ENCODE data around the gene SAMD8.
"Not testable (repeated sequence)": the region's sequence is repeated elsewhere in the genome, so short reads cannot be mapped to it uniquely, and the experiment has no call there.

SAMD8 gene

GRCh38 chr10:75197066-75197465 lies 85.6 kb downstream of the SAMD8 start:
- DNase-seq = no peak

GRCh38 chr10:75197906-75198305 lies 86.5 kb downstream of the SAMD8 start:
- DNase-seq = no peak

- not testable (repeated sequence) for DNase-seq
These were observed 88.5 kb downstream of the SAMD8 start for GRCh38 chr10:75199949-75200348.

GRCh38 chr10:75201793-75202307 lies 90.4 kb downstream of the SAMD8 start:
- DNase-seq = no peak

- no peak for DNase-seq
These were observed 91.0 kb downstream of the SAMD8 start for GRCh38 chr10:75202321-75203045.

- DNase-seq = not testable (repeated sequence)
These were observed 91.7 kb downstream of the SAMD8 start for GRCh38 chr10:75203046-75203620.

GRCh38 chr10:75203724-75204123 lies 92.3 kb downstream of the SAMD8 start:
- no peak for DNase-seq

GRCh38 chr10:75205908-75206307 lies 94.5 kb downstream of the SAMD8 start:
- DNase-seq = no peak

- DNase-seq = not testable (repeated sequence)
These were observed 95.2 kb downstream of the SAMD8 start for GRCh38 chr10:75206638-75207037.

GRCh38 chr10:75207079-75207856 lies 95.8 kb downstream of the SAMD8 start:
- no peak for DNase-seq

- no peak for DNase-seq
These were observed 96.3 kb downstream of the SAMD8 start for GRCh38 chr10:75207857-75208144.

GRCh38 chr10:75208181-75208580 lies 96.7 kb downstream of the SAMD8 start:
- no peak for DNase-seq

GRCh38 chr10:75209086-75209920 lies 97.8 kb downstream of the SAMD8 start:
- no peak for DNase-seq

GRCh38 chr10:75209921-75210281 lies 98.4 kb downstream of the SAMD8 start:
- DNase-seq = peak; percentile 56

- peak; percentile 65 for DNase-seq
These were observed 99.0 kb downstream of the SAMD8 start, which contains the start of gene VDAC2 for GRCh38 chr10:75210282-75211006. VDAC2 (plus strand) TSS chr10:75210796; CDS start chr10:75211159, 363 bp downstream.

- DNase-seq = no peak
These were observed 99.7 kb downstream of the SAMD8 start for GRCh38 chr10:75211007-75211691.

GRCh38 chr10:75212343-75212742 lies 100.9 kb downstream of the SAMD8 start:
- DNase-seq = no peak

GRCh38 chr10:75220274-75220673 lies 108.8 kb downstream of the SAMD8 start:
- no peak for DNase-seq

- not testable (repeated sequence) for DNase-seq
These were observed 110.0 kb downstream of the SAMD8 start for GRCh38 chr10:75221492-75221891.

GRCh38 chr10:75223507-75223906 lies 112.1 kb downstream of the SAMD8 start:
- DNase-seq = no peak

GRCh38 chr10:75226095-75226494 lies 114.6 kb downstream of the SAMD8 start:
- DNase-seq = no peak

GRCh38 chr10:75226656-75227055 lies 115.2 kb downstream of the SAMD8 start:
- no peak for DNase-seq

Measured in NCI-H1694 treated with DMSO at 0.1 percent for 48 hours (cell line).